SK-N-SH treated with all-trans-retinoic acid at 6 μM for 48 hours (cell line): ENCODE measurements around the gene HSP90AA1.

ENCODE experiments used
- ATAC-seq: fragments of 200-7000 bp; cut with Tn5 transposase; 3 replicates; pipeline ENCODE4 v1.9.1; 2020; ENCODE audit warnings: mild to moderate bottlenecking, moderate library complexity
- ARNTL ChIP-seq: fragments of 450-650 bp; formaldehyde crosslinking; IDR thresholded peaks from 2 replicates; pipeline ENCODE4 v1.5.0; 2020; ENCODE audit warnings: low read depth, mild to moderate bottlenecking, moderate library complexity, borderline replicate concordance
- BACH2 ChIP-seq: fragments of 250-450 bp; sonication (Bioruptor Pico); IDR thresholded peaks from 2 replicates; pipeline ENCODE4 v1.9.0; 2021; ENCODE audit warnings: mild to moderate bottlenecking, borderline replicate concordance
- CSRNP3 ChIP-seq: fragments of 250-450 bp; sonication (Bioruptor Pico); IDR thresholded peaks from 2 replicates; pipeline ENCODE4 v1.5.1; 2021; ENCODE audit warnings: mild to moderate bottlenecking, moderate library complexity
- ESRRG ChIP-seq: fragments of 250-450 bp; sonication (Bioruptor Pico); IDR thresholded peaks from 2 replicates; pipeline ENCODE4 v1.6.1; 2021; ENCODE audit warnings: mild to moderate bottlenecking
- GLIS3 ChIP-seq: fragments of 250-450 bp; sonication (Bioruptor Pico); IDR thresholded peaks from 2 replicates; pipeline ENCODE4 v1.5.0; 2020; ENCODE audit warnings: mild to moderate bottlenecking, moderate library complexity
- ISL1 ChIP-seq: fragments of 250-450 bp; sonication (Bioruptor Pico); IDR thresholded peaks from 2 replicates; pipeline ENCODE4 v2.1.2; 2022; ENCODE audit warnings: mild to moderate bottlenecking, moderate library complexity
- OSR1 ChIP-seq: fragments of 250-450 bp; sonication (Bioruptor Pico); IDR thresholded peaks from 2 replicates; pipeline ENCODE4 v1.8.0; 2022; ENCODE audit warnings: moderate library complexity, mild to moderate bottlenecking, inconsistent platforms
- PATZ1 ChIP-seq: fragments of 250-450 bp; sonication (Bioruptor Pico); IDR thresholded peaks from 2 replicates; pipeline ENCODE4 v1.8.0; 2020; ENCODE audit warnings: mild to moderate bottlenecking, moderate library complexity, borderline replicate concordance
- POU6F1 ChIP-seq: fragments of 250-450 bp; sonication (Bioruptor Pico); IDR thresholded peaks from 2 replicates; pipeline ENCODE4 v1.8.0; 2021; ENCODE audit warnings: low read depth, mild to moderate bottlenecking, moderate library complexity, borderline replicate concordance
- PPARA ChIP-seq: fragments of 250-450 bp; sonication (Bioruptor Pico); IDR thresholded peaks from 2 replicates; pipeline ENCODE4 v1.5.0; 2020; ENCODE audit warnings: mild to moderate bottlenecking, borderline replicate concordance
- RARB ChIP-seq: fragments of 250-450 bp; sonication (Bioruptor Pico); IDR thresholded peaks from 2 replicates; pipeline ENCODE4 v1.8.0; 2021; ENCODE audit warnings: mild to moderate bottlenecking, moderate library complexity
- SNAI2 ChIP-seq: fragments of 250-450 bp; sonication (Bioruptor Pico); IDR thresholded peaks from 2 replicates; pipeline ENCODE4 v1.5.0; 2020; ENCODE audit warnings: mild to moderate bottlenecking, moderate library complexity
- TCF4 ChIP-seq: fragments of 250-450 bp; sonication (Bioruptor Pico); IDR thresholded peaks from 2 replicates; pipeline ENCODE4 v1.8.0; 2021; ENCODE audit warnings: mild to moderate bottlenecking, moderate library complexity, borderline replicate concordance
- TOX ChIP-seq: fragments of 250-450 bp; sonication (Bioruptor Pico); IDR thresholded peaks from 2 replicates; pipeline ENCODE4 v1.8.0; 2021; ENCODE audit warnings: mild to moderate bottlenecking, moderate library complexity, borderline replicate concordance
- ZC3H10 ChIP-seq: fragments of 250-450 bp; sonication (Bioruptor Pico); IDR thresholded peaks from 2 replicates; pipeline ENCODE4 v1.5.1; 2021; ENCODE audit warnings: mild to moderate bottlenecking, moderate library complexity
- ZFP3 ChIP-seq: fragments of 250-450 bp; sonication (Bioruptor Pico); IDR thresholded peaks from 2 replicates; pipeline ENCODE4 v1.5.0; 2020; ENCODE audit warnings: mild to moderate bottlenecking, moderate library complexity
- ZNF565 ChIP-seq: fragments of 450-650 bp; formaldehyde crosslinking; conservative IDR thresholded peaks from 2 replicates; pipeline ENCODE4 v1.5.0; 2020; ENCODE audit warnings: low read depth, mild to moderate bottlenecking, moderate library complexity
- ZNF70 ChIP-seq: fragments of 450-650 bp; formaldehyde crosslinking; IDR thresholded peaks from 2 replicates; pipeline ENCODE4 v1.5.0; 2020; ENCODE audit warnings: mild to moderate bottlenecking, moderate library complexity
- ZNF8 ChIP-seq: fragments of 450-650 bp; formaldehyde crosslinking; IDR thresholded peaks from 2 replicates; pipeline ENCODE4 v1.5.0; 2020; ENCODE audit warnings: mild to moderate bottlenecking, moderate library complexity
- TF ChIP-seq, protein P1 (sequence below): fragments of 250-450 bp; sonication (Bioruptor Pico); IDR thresholded peaks from 2 replicates; pipeline ENCODE4 v1.5.0; 2020; ENCODE audit warnings: mild to moderate bottlenecking, moderate library complexity

The HSP90AA1 gene

GRCh38 chr14:102090713-102091112, 3.9 kb upstream of the HSP90AA1 start:
- ATAC-seq, result no peak
- TF ChIP-seq ZFP3 (CRISPR knock-in tag) (no peak), PPARA (no peak), TOX (CRISPR knock-in tag) (no peak), OSR1 (CRISPR knock-in tag) (no peak), ZNF8 (no peak), SNAI2 (no peak), BACH2 (CRISPR knock-in tag) (no peak)

DNA sequence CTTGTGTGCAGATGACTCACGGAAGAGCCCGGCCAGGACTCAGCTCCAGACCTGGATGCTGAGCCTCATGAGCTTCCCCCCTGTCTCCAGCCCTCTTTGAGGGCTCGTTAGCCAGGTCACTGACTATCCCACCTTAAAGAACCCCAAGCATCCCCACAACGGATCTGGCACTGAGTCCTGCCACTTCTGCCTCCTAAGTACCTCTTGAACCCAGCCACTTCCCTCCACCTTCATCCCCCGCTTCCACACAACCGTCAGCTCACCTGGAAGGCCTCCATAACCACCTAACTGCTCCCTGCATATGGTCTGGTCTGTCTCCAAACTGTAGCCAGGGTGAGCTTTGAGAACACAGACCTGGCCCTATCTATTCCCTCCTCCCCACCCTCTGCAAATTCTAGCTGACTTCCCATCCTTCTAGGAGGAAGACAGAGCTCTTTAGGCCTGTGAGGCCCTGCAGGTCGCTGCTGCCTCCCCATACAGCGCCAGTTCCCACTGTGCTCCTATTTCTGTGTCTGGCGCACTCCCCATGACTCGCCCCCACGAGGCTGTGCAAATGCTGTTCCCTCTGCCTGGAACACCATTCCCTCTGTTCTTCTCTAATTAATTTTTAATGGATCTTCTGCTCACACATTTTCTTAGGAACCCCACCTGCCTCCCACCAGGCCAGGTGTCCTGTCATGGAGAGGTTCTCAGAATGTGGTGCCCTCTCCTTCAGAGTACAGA, 2.9 kb upstream of the HSP90AA1 start:
- TF ChIP-seq PPARA, result no peak
- ATAC-seq, result no peak

GRCh38 chr14:102088012-102088792, 1.4 kb upstream of the HSP90AA1 start:
- no peak for ATAC-seq
- no peak for TF ChIP-seq ZFP3 (CRISPR knock-in tag)
- no peak for TF ChIP-seq TOX (CRISPR knock-in tag)
- TF ChIP-seq ZNF8, result no peak
- no peak for TF ChIP-seq ESRRG (CRISPR knock-in tag)
- TF ChIP-seq, protein P1, sequence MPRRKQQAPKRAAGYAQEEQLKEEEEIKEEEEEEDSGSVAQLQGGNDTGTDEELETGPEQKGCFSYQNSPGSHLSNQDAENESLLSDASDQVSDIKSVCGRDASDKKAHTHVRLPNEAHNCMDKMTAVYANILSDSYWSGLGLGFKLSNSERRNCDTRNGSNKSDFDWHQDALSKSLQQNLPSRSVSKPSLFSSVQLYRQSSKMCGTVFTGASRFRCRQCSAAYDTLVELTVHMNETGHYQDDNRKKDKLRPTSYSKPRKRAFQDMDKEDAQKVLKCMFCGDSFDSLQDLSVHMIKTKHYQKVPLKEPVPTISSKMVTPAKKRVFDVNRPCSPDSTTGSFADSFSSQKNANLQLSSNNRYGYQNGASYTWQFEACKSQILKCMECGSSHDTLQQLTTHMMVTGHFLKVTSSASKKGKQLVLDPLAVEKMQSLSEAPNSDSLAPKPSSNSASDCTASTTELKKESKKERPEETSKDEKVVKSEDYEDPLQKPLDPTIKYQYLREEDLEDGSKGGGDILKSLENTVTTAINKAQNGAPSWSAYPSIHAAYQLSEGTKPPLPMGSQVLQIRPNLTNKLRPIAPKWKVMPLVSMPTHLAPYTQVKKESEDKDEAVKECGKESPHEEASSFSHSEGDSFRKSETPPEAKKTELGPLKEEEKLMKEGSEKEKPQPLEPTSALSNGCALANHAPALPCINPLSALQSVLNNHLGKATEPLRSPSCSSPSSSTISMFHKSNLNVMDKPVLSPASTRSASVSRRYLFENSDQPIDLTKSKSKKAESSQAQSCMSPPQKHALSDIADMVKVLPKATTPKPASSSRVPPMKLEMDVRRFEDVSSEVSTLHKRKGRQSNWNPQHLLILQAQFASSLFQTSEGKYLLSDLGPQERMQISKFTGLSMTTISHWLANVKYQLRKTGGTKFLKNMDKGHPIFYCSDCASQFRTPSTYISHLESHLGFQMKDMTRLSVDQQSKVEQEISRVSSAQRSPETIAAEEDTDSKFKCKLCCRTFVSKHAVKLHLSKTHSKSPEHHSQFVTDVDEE, result no peak
- no peak for TF ChIP-seq ISL1
- TF ChIP-seq CSRNP3, result no peak
- TF ChIP-seq OSR1 (CRISPR knock-in tag), result no peak
- TF ChIP-seq POU6F1 (CRISPR knock-in tag), result no peak
- TF ChIP-seq ZC3H10 (CRISPR knock-in tag), result no peak
- TF ChIP-seq ZNF565 (CRISPR knock-in tag), result no peak
- no peak for TF ChIP-seq ZNF70 (CRISPR knock-in tag)
- no peak for TF ChIP-seq BACH2 (CRISPR knock-in tag)
- TF ChIP-seq ARNTL (CRISPR knock-in tag), result no peak
- no peak for TF ChIP-seq PATZ1 (CRISPR knock-in tag)
- no peak for TF ChIP-seq SNAI2
- TF ChIP-seq RARB (CRISPR knock-in tag), result no peak

GRCh38 chr14:102087762-102088011, 843 bp upstream of the HSP90AA1 start:
- ATAC-seq, result no peak
- TF ChIP-seq CSRNP3 (no peak), PATZ1 (CRISPR knock-in tag) (no peak), POU6F1 (CRISPR knock-in tag) (no peak), RARB (CRISPR knock-in tag) (no peak), PPARA (no peak), OSR1 (CRISPR knock-in tag) (no peak), TCF4 (CRISPR knock-in tag) (no peak), GLIS3 (CRISPR knock-in tag) (no peak), ZFP3 (CRISPR knock-in tag) (no peak), ISL1 (no peak), ZC3H10 (CRISPR knock-in tag) (no peak), ESRRG (CRISPR knock-in tag) (no peak), TOX (CRISPR knock-in tag) (no peak)
